Measurements from ENCODE around the gene H2AZ1. TPM values are rescaled to one million over a fixed set of nuclear protein-coding genes. Genes with fewer than 3 reads are reported as not detected.

H2AZ1 gene
- polyA plus RNA-seq, 1 donor (not counting 4 experiments of a cell fraction or from before 2014, with no cell fraction given): 452 TPM

- no peak overlapping the region for H3K27ac ChIP-seq (ENCODE audit: control insufficient read depth, insufficient read depth, low read length)
- no peak overlapping the region for H3K4me3 ChIP-seq (ENCODE audit: control insufficient read depth in 2 of 3, extremely low read depth in 1 of 3, insufficient read depth in 2 of 3, low read depth in 1 of 3, low read length in 3 of 3)
- H3K9me3 ChIP-seq (ENCODE audit: control insufficient read depth, low read depth, low read length): peaks cover 7% of the 10 kb centered on the region
- TF ChIP-seq EZH2 (IDR thresholded peaks at IDR 0.05; ENCODE audit: low read length) (no peak), CTCF (optimal IDR thresholded peaks at IDR 0.05 in 1 of 3, IDR thresholded peaks at IDR 0.05 in 1 of 3, conservative IDR thresholded peaks at IDR 0.05 in 1 of 3; ENCODE audit: extremely low read depth in 1 of 3, insufficient read depth in 2 of 3, low read length in 3 of 3) (no peak)
- dilution Hi-C loops (cut with MboI; ENCODE audit: extremely low pct_ligation_motif_present, low sequenced_read_pairs): no loop called here
- no peak overlapping the region for H3K4me2 ChIP-seq (ENCODE audit: control insufficient read depth, extremely low read depth, insufficient read depth, low read depth, low read length)
- no peak overlapping the region for H2AFZ ChIP-seq (ENCODE audit: control insufficient read depth, low read length)
- H3K27me3 ChIP-seq (ENCODE audit: control insufficient read depth, extremely low read depth, insufficient read depth, low read length): no peaks in the 10 kb centered on the region
- DNase-seq (ENCODE audit: low read depth, low spot score) (no peak), FAIRE-seq (no peak)
- no peaks in the 10 kb centered on the region for H4K20me1 ChIP-seq (ENCODE audit: control insufficient read depth, extremely low read depth, insufficient read depth, low read length)
- peaks cover 0 to 8% of the 10 kb centered on the region in 2 experiments for H3K36me3 ChIP-seq (ENCODE audit: control insufficient read depth in 2 of 2, extremely low read depth in 1 of 2, insufficient read depth in 2 of 2, low read length in 2 of 2)
- H3K79me2 ChIP-seq (ENCODE audit: control insufficient read depth, insufficient read depth, low read length): peaks cover 89% of the 10 kb centered on the region
- no peaks in the 10 kb centered on the region for H3K9me1 ChIP-seq (ENCODE audit: control insufficient read depth, extremely low read depth, insufficient read depth, low read length)
- H3K4me1 ChIP-seq (ENCODE audit: control insufficient read depth, extremely low read depth, insufficient read depth, low read length): no peaks in the 10 kb centered on the region
- no peak overlapping the region for H3K9ac ChIP-seq (ENCODE audit: control insufficient read depth, extremely low read depth, insufficient read depth, low read length)
These were observed 15.2 kb downstream of the H2AZ1 start for GRCh38 chr4:99934891-99935290.

DNA sequence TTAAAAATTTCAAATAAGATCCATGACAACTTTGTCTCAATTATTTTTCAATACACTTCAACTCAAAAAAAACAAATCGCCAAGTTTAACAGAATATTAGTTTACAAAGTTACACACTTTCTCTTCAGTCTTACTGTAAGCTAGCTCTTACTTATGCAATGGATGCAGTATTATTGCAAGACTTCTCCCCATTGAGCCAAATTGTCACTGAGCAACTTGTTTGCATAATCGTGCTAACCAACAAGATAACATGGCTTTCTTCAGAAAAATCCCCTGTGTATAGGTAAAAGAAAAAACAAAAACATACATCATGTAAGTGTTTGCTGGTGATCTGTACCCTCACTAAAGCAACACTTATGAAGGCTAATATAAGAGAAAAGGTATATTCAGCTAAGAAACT, 22.5 kb downstream of the H2AZ1 start:
- TF ChIP-seq CTCF (optimal IDR thresholded peaks at IDR 0.05 in 1 of 3, IDR thresholded peaks at IDR 0.05 in 1 of 3, conservative IDR thresholded peaks at IDR 0.05 in 1 of 3; ENCODE audit: extremely low read depth in 1 of 3, insufficient read depth in 2 of 3, low read length in 3 of 3) (no peak), EZH2 (IDR thresholded peaks at IDR 0.05; ENCODE audit: low read length) (no peak)
- H3K9ac ChIP-seq (ENCODE audit: control insufficient read depth, extremely low read depth, insufficient read depth, low read length): no peak overlapping the region
- no peak overlapping the region for H3K4me3 ChIP-seq (ENCODE audit: control insufficient read depth in 2 of 3, extremely low read depth in 1 of 3, insufficient read depth in 2 of 3, low read depth in 1 of 3, low read length in 3 of 3)
- no peak overlapping the region for H2AFZ ChIP-seq (ENCODE audit: control insufficient read depth, low read length)
- H3K36me3 ChIP-seq (ENCODE audit: control insufficient read depth in 2 of 2, extremely low read depth in 1 of 2, insufficient read depth in 2 of 2, low read length in 2 of 2): peaks cover 8 to 9% of the 10 kb centered on the region in 2 experiments
- no peaks in the 10 kb centered on the region for H3K4me1 ChIP-seq (ENCODE audit: control insufficient read depth, extremely low read depth, insufficient read depth, low read length)
- H3K9me3 ChIP-seq (ENCODE audit: control insufficient read depth, low read depth, low read length): no peaks in the 10 kb centered on the region
- no peak overlapping the region for H3K4me2 ChIP-seq (ENCODE audit: control insufficient read depth, extremely low read depth, insufficient read depth, low read depth, low read length)
- dilution Hi-C loops (cut with MboI; ENCODE audit: extremely low pct_ligation_motif_present, low sequenced_read_pairs): no loop called here
- H3K27me3 ChIP-seq (ENCODE audit: control insufficient read depth, extremely low read depth, insufficient read depth, low read length): no peaks in the 10 kb centered on the region
- no peaks in the 10 kb centered on the region for H4K20me1 ChIP-seq (ENCODE audit: control insufficient read depth, extremely low read depth, insufficient read depth, low read length)
- H3K27ac ChIP-seq (ENCODE audit: control insufficient read depth, insufficient read depth, low read length): no peak overlapping the region
- H3K9me1 ChIP-seq (ENCODE audit: control insufficient read depth, extremely low read depth, insufficient read depth, low read length): no peaks in the 10 kb centered on the region
- H3K79me2 ChIP-seq (ENCODE audit: control insufficient read depth, insufficient read depth, low read length): peaks cover 39% of the 10 kb centered on the region
- DNase-seq (ENCODE audit: low read depth, low spot score) (no peak), FAIRE-seq (no peak)

Data from keratinocyte (primary cell).